ENCODE results near the gene DPRX.
"Not testable (repeated sequence)": the region's sequence is repeated elsewhere in the genome, so short reads cannot be mapped to it uniquely, and the experiment has no call there.

DPRX gene

DNA sequence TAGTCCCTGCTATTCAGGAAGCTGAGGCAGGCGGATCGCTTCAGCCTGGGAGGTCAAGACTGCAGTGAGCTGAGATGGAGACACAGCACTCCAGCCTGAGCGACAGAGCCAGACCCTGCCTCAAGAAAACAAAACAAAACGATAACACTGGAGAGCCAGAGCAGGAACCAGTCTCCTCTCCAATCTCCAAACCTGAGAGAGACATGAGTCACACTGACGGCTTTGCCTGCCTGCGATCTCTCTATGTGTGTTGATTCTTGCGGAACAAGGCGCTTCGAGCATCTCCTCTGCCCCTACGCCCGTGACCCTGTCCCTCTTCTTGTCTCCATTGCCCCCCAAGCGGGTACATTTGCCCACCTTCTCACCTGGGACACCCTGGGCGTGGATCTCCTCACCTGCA is 15.6 kb downstream of the DPRX start:
- no peak for DNase-seq

DNA sequence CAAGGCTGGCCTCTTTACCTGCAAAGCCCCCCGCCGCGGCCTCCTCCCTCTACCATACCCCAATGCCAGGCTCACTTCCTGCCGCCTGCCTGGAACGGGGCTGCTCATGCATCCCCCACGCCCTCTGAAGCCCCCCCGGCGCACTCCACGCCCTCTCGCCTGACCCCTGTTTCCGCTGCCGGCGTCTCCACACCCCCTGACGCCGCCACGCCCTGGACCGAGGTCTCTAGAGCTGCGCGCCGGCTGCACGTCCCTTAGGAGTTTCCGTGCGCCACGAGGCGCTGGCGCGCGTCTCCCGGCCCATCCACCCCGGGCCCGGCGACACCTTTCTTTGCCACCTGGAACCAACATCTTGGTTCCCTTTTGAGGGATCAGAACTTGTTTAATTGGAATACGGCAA is 16.0 kb downstream of the DPRX start:
- DNase-seq = no peak

DNA sequence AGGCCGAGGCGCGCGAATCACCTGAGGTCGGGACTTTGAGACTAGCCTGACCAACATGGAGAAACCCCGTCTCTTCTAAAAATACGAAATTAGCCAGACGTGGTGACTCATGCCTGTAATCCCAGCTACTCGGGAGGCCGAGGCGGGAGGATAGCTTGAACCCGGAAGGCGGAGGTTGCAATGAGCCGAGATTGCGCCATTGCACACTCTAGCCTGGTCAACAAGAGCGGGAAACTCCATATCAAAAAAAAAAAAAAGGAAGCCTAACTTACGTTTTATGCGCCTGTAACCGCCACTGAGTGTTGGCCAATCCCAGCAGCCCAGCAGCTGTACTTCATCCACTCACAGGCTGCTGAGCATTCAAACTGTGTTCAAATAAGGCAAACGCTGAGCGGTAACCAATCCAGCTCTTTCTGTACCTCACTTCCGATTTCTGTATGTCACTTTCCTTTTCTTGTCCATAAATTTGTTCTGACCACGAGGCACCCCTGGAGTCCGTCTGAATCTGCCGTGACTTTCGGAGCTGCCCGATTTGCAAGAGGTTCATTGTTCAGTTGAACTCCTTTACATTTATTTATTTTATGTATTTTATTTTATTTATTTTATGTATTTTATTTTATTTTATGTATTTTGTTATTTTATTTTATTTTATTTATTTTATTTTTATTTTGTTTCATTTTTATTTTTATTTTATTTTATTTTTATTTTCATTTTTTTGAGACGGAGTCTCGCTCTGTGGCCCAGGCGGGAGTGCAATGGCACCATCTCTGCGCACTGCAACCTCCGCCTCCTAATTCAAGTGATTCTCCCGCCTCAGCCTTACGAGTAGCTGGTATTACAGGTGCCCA is 18.2 kb downstream of the DPRX start:
- DNase-seq = no peak

DNA sequence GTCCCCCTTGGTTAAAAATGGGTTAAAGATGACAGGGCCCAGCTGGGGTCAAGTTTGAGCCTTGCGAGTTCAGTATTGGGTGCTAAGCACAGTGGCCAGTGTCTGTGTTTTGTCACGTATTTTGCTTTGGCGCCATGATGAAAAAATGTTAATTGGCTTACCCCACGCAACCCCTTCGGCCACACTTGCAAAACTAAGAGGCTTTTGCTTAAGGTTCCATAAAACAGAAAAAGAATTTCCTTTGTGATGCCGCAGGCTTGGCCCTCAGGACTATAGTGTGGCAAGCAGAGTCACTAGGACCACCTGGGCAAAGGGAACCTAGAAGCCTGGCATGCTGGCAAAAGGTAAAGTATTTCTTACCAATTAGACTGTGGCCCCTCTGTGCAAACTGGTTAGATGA is 20.7 kb downstream of the DPRX start:
- no peak for DNase-seq

DNA sequence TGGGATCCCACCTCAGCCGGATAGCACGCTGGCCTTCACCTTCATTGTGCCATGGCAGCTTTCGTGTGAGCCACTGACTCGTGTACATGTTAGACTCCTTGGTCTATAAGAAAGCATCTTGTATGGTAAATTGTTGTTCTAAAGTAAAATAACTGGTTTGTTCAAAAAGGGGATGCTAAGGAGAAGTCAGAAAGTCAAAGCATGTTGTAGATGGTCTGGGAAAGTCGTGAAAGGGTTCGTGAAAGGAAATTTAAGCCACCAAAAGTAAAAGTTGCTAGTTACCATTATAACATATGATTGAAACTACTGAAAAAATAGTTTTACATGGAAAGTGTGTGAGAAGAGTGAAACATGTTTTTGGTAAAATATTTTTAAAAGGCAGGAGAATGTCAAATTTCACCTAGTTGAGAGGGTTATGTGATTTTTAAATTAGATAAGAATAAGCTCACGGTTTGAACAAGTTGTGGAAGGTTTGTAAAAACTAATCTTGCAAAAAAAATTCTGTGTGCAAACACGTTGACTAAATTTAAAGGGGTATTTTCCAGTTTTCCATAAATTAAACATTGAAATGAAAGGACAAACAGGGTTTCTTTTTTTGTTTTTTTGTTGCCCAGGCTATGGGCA is 23.4 kb downstream of the DPRX start:
- no peak for DNase-seq

DNA sequence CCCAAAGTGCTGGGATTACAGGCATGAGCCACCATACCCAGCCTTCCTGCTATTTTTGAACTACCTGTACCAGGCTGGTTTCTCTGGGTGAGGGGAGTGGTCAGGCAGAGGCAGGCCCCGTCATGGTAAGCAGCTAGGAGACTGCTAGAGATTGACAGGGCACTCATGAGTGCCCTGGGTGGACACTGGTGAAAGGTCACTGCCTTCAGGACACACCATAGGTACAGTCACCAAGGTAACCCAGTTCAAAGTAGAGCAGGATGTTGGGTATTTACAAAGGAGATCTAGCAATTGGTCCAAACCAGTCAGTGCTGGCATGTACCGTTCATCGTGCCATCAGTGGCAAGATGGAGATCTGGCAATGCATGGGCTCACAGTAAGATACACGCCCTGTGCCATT is 25.5 kb downstream of the DPRX start:
- no peak for DNase-seq

DNA sequence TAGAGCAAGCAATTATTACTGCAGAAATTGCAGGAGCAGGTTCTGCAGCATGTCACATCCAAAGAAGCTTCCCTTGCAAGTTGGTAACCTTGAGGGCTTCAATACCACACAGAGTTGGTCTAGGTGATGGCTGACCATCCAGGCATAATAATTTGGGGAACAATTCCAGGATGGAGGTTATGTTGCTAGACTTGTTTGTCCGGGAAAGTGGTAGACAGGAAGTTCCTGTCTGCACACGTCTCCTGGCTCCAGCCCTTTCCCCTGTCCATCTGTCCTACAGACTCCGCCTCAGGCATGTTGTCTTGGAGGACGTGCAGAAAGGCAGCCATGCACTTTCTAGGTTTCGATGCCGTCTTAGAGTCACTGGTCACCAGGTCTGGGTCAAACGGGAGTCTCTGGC is 26.0 kb downstream of the DPRX start:
- no peak for DNase-seq

DNA sequence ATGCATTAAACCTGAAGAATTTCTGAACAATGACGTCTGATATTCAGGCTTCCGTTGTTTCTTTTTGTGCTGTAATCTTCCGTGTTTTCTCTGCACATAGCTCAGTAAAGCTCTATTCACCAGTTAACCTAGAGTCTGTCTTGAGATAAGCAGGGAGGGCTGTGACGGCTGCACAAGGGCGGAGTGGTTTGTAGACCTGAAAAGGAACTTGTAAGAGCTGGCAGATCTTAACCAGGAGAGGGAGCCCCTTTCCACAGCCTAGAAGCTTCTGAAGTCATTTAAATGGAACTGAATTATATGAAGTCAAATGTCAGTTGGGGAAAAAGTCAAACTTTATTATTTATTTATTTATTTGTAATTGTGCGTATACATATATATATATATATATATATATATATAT is 27.5 kb downstream of the DPRX start:
- DNase-seq = peak; percentile 3

DNA sequence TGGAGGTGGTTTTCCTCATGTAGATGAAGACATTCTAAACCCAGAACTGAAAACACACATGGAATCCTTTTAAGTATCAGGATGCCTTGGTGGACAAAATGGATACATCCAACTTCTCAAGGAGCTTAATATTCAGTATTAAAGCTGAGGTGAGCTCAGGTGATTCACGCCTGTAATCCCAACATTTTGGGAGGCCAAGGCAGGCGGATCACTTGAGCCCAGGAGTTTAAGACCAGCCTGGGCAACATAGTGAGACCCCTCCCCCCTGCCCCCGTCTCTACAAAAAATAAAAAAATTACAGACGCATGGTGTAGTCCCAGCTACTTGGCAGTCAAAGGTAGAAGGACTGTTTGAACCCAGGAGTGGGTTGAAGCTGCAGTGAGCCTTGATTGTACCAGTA is 28.8 kb downstream of the DPRX start:
- no peak for DNase-seq

DNA sequence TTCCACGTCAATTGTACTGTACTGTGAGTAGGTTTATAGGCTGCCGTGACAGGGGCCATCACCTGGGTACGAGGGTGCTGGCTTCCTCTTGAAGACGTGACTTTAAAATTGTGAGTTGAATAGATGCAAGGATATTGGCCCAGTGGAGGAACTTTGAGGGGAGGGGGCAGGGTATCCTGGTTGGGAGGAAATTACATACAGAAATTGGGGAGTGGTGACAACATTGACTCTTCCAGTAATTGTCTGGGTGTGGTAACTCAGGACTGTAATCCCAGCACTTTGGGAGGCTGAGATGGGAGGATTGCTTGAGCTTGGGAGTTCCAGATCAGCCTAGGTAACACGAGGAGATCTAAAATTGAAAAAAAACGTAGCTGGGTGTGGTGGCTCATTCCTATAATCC is 30.4 kb downstream of the DPRX start:
- DNase-seq = no peak

DNA sequence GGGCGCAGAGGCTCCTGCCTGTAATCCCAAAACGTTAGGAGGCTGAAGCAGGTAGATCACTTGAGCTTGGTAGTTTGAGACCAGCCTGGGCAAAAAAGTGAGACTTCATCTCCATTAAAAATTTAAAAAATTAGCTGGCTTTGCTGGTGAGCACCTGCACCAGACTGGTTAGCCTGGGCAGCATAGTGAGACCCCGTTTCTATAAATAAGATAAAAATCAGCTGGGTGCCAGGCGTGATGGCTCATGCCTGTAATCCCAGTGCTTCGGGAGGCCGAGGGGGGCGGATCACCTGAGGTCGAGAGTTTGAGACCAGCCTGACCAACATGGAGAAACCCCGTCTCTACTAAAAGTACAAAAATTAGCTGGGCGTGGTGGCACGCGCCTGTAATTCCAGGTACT is 32.4 kb downstream of the DPRX start:
- no peak for DNase-seq

DNA sequence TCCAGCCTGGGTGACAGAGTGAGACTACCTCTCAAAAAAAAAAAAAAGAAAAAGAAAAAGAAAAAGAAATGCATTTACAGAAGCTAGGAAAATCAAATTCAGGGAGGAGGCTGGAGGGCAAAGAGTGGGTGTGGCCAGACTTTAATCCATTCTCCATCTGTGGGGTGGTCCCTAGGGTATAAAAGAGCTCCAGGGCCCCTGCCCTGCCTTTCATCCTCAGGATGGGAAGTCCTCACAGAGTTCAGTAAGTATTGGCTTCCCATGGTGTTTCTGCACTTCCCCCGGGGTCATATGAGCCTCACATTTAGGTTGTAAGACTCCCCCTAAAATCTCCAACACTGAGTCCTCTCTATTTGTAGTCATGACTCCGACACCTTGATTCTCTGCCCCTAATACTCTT is 33.0 kb downstream of the DPRX start:
- no peak for DNase-seq

DNA sequence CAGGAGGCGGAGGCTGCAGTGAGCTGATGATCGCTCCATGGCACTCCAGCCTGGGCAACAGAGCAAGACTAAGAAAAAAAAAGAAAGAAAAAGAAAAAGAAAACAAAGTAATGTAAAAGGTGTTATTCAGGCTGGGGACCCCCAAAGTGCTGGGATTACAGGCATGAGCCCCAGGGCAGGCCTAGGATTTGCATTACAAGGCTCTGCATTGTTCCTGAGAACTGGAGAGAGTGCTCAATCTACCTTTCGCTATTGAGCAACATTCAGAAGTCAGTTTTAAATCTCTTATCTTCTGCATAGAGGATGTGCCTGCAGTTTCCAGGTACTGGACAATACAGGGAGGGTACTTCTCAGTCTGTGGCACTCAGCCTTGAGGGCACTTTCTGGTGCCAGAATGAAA is 34.5 kb downstream of the DPRX start:
- DNase-seq = not testable (repeated sequence)

DNA sequence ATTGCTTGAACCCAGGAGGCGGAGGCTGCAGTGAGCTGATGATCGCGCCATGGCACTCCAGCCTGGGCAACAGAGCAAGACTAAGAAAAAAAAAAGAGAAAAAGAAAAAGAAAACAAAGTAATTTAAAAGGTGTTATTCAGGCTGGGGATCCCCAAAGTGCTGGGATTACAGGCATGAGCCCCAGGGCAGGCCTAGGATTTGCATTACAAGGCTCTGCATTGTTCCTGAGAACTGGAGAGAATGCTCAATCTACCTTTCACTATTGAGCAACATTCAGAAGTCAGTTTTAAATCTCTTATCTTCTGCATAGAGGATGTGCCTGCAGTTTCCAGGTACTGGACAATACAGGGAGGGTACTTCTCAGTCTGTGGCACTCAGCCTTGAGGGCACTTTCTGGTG is 37.0 kb downstream of the DPRX start:
- not testable (repeated sequence) for DNase-seq

DNA sequence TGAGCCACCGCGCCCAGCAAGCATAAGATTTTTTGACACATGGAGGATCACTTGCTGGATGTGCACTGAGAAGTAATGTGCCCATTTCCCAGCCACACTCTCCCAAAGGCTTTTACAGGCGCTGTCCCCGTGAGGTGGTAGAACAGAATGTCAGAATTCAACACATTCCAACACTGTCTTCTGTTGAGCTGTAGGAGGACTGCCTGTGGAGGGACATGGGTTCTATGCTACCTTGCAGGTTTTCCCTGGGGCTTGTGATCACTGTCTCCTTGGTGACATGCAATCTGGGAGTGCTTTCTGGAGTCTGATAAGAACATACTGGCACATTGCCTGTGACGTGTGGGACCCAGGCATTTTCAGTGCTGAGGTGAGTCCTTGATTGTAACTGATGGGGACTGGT is 38.5 kb downstream of the DPRX start:
- no peak for DNase-seq

DNA sequence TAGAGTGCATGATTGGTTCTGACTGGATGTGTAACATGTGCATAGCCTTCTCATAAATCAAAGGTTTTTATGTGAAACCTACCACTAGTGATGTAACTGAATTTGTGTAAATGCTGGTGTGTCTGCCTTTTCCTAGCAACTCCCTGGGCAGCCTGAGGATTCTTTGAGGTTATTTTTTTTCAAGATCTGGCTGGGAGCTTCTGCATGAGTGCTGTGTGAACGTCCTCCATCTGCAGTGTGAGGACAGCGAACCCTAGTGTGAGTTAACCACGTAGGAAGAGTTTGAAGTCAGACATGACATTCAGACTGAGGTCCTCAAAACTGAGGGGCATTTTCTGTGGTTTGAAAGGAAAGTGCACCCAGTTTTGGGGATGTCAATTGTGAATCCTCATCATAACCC is 39.9 kb downstream of the DPRX start:
- no peak for DNase-seq

Data from GDM1 (cell line).